IPS-20b (cell line): Measurements from ENCODE around the gene C19orf44.
A peak's percentile ranks its signal among the peaks of the same experiment; 100 is the strongest.
"Not testable (repeated sequence)": the region's sequence is repeated elsewhere in the genome, so short reads cannot be mapped to it uniquely, and the experiment has no call there.

Experiments used
- H3K27ac ChIP-seq: one replicate; pipeline ENCODE4 v1.5.1; 2013; ENCODE audit warnings: low read length
- H3K27me3 ChIP-seq: 2 replicates; pipeline ENCODE4 v1.6.1; 2013; ENCODE audit warnings: mild to moderate bottlenecking, low read length, inconsistent platforms; ENCODE audit not compliant: insufficient read depth
- H3K36me3 ChIP-seq: 2 replicates; pipeline ENCODE4 v1.6.1; 2013; ENCODE audit warnings: low read depth, mild to moderate bottlenecking, inconsistent platforms, low read length, moderate library complexity; ENCODE audit not compliant: insufficient read depth
- H3K4me1 ChIP-seq: 2 replicates; pipeline ENCODE4 v1.6.1; 2013; ENCODE audit warnings: mild to moderate bottlenecking, control low read depth, inconsistent platforms, low read length, moderate library complexity; ENCODE audit not compliant: insufficient read depth
- H3K4me3 ChIP-seq: 2 replicates; pipeline ENCODE4 v1.5.1; 2013; ENCODE audit warnings: mild to moderate bottlenecking, low read length, inconsistent platforms
- H3K9ac ChIP-seq: 2 replicates; pipeline ENCODE4 v1.6.1; 2013; ENCODE audit warnings: low read depth, mild to moderate bottlenecking, inconsistent platforms, low read length, moderate library complexity
- H3K9me3 ChIP-seq: 2 replicates; pipeline ENCODE4 v1.6.1; 2013; ENCODE audit warnings: mild to moderate bottlenecking, low read depth, low read length, inconsistent platforms; ENCODE audit not compliant: insufficient read depth

C19orf44 gene

DNA sequence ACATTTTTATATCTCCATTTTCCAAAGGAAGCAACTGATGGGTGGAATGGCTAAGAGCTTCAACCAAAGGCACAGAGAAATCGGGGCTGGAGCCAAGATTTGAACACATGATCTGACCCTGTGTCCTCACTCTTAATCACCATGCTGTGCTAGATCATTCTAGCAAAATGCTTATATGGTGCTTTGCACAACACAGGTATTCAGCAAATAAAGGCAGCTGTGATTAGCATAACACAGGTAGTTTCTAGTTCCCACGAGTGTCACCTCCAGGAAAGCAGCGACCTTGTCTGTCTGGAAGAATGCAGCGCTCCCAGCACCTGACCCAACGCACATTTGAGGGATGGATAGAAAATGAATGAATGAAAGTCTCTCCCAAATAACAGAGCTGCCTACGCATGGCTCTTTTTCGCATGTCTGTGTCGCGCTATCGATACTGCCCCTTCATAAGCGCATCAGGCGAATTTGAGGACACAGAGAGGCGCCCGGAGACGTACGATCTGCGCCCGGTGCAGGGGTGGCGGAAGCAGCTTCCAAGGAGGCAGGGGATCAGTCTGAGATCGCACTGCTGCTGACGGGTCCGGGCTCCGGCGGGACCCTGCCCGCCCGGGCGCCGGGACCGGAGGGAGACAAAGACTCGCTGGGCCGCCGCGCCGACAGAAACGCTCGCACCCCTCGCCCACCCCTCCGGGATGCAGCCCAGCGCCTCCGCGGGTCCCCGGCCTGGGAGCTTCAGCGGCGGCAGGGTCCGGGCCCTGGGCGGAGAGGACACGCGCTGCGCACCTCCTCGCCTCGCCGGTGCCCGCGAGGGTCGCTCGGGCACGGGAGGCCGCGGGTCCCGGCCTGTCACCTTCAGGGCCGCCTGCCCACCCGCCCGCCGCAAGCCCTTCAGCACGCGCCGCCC, 25.0 kb upstream of the C19orf44 start:
- peak overlapping the region; percentile 85 for H3K4me3 ChIP-seq
- no peaks in the 10 kb centered on the region for H3K9me3 ChIP-seq
- H3K36me3 ChIP-seq: no peaks in the 10 kb centered on the region
- no peak overlapping the region for H3K27ac ChIP-seq
- H3K4me1 ChIP-seq: peaks cover 3% of the 10 kb centered on the region; the same call in 1 of the 2 replicates
- no peaks in the 10 kb centered on the region for H3K27me3 ChIP-seq
- H3K9ac ChIP-seq: peak overlapping the region; percentile 77

DNA sequence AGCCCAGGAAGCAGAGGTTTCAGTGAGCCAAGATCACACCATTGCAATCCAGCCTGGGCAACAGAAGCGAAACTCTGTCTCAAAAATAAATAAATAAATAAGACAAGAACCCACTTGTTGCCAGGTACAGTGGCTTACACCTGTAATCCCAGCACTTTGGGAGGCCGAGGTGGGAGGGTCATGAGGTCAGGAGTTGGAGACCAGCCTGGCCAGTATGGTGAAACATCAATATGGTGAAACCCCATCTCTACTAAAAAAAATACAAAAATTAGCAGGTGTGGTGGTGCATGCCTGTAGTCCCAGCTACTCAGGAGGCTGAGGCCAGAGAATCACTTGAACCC, 23.7 kb upstream of the C19orf44 start:
- H3K36me3 ChIP-seq, H3K27me3 ChIP-seq, H3K4me1 ChIP-seq, H3K27ac ChIP-seq, H3K9me3 ChIP-seq: not testable (repeated sequence)
- Histone ChIP-seq H3K9ac (peak overlapping the region; percentile 84; the same call in 1 of the 2 replicates), H3K4me3 (peak overlapping the region; percentile 85)

DNA sequence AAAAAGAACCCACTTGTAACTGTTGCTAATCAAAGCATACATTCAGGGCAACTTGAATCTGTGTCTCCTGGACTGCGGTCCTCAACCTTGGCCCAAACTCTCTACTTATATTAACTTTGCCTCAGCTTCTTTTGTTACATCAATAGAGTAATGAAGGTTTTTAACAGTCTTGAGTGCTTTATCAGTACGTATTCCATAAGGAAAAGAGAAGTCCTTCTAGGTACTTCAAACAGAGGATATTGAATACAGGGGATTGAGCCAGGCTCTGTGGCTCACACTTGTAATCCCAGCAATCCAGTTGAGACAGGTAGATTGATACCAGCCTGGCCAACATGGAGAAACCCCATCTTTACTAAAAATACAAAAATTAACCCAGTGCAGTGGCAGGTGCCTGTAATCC, 23.2 kb upstream of the C19orf44 start:
- no peak overlapping the region for H3K9ac ChIP-seq
- H3K27ac ChIP-seq: no peak overlapping the region
- H3K9me3 ChIP-seq: no peaks in the 10 kb centered on the region
- H3K27me3 ChIP-seq: no peaks in the 10 kb centered on the region
- no peaks in the 10 kb centered on the region for H3K36me3 ChIP-seq
- H3K4me3 ChIP-seq: no peak overlapping the region
- peaks cover 3% of the 10 kb centered on the region; the same call in 1 of the 2 replicates for H3K4me1 ChIP-seq

DNA sequence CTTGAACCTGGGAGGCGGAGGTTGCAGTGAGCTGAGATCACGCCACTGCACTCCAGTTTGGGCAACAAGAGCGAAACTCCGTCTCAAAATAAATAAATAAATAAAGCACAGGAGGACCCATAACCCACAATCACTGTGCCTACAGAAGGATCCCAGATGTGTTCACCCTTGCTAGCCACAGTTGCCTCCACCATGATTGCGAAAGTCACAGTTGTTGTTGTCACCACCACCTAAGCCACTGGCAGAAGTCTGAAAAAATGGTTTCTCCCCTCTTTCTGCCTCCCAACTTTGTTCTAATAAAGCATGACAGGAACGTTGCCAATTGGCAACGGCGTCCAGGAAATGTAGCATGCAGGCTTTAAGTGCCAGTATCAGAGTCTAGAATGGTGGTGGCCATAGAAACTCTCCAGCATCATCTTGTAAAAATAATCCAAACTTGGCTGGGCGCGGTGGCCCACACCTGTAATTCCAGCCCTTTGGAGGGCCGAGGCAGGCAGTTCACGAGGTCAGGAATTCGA, 22.3 kb upstream of the C19orf44 start:
- H3K4me1 ChIP-seq: peaks cover 3% of the 10 kb centered on the region; the same call in 1 of the 2 replicates
- no peaks in the 10 kb centered on the region for H3K36me3 ChIP-seq
- no peaks in the 10 kb centered on the region for H3K27me3 ChIP-seq
- no peak overlapping the region for H3K4me3 ChIP-seq
- H3K9me3 ChIP-seq: no peaks in the 10 kb centered on the region
- H3K27ac ChIP-seq: no peak overlapping the region
- no peak overlapping the region for H3K9ac ChIP-seq

DNA sequence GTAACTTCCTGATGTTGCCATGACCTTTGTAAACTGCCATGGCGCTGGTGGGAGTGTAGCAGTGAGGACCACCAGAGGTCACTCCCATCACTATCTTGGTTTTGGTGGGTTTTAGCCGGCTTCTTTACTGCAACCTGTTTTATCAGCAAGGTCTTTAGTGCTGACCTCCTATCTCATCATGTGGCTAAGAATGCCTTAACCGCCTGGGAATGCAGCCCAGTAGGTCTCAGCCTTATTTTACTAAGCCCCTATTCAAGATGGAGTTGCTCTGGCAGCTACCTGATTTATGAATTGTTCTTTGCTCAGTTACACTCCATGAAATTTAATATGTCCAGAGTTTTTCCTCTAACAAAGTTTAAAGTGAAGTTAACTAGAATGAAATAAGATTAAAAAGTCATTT, 19.8 kb upstream of the C19orf44 start:
- H3K9ac ChIP-seq: no peak overlapping the region
- H3K27me3 ChIP-seq: no peaks in the 10 kb centered on the region
- H3K9me3 ChIP-seq: no peaks in the 10 kb centered on the region
- no peaks in the 10 kb centered on the region for H3K36me3 ChIP-seq
- H3K27ac ChIP-seq: no peak overlapping the region
- no peak overlapping the region for H3K4me3 ChIP-seq
- H3K4me1 ChIP-seq: no peaks in the 10 kb centered on the region

DNA sequence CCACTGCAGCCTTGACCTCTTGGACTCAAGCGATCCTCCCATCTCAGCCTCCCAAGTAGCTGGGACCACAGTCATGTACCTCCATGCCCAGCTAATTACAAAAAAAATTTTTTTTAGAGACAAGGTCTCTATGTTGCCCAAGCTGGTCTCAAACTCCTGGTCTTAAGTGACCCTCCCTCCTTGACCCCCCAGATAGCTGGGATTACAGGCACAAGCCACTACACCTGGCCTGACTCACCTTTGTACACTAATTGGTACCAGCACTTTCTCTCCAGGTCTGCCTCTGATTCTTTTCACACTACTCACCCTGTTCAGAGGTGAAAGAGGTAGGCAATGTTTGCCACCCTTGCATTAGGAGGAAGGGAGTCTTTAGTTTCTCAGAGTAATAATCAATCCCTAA, 18.9 kb upstream of the C19orf44 start:
- Histone ChIP-seq H3K4me3 (no peak overlapping the region), H3K36me3 (no peaks in the 10 kb centered on the region), H3K9ac (no peak overlapping the region), H3K27me3 (no peaks in the 10 kb centered on the region), H3K27ac (no peak overlapping the region), H3K4me1 (no peaks in the 10 kb centered on the region), H3K9me3 (no peaks in the 10 kb centered on the region)

DNA sequence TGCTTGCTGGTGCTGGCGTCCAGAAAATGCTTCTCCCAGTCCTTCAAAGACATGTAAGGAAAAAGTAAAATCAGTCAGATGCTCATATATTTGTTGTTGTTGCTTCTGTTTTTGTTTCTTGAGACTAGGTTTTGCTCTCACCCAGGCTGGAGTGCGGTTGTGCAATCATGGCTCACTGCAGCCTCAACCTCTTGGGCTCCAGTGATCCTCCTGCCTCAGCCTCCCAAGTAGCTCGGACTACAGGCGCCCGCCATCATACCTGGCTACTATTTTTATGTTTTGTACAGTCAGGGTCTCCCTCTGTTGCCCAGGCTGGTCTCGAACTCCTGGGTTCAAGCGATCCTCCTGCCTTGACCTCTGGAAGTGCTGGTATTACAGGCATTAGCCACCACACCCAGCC, 13.4 kb upstream of the C19orf44 start:
- Histone ChIP-seq H3K27ac (no peak overlapping the region), H3K9me3 (no peaks in the 10 kb centered on the region), H3K36me3 (no peaks in the 10 kb centered on the region), H3K27me3 (no peaks in the 10 kb centered on the region), H3K9ac (no peak overlapping the region), H3K4me3 (no peak overlapping the region), H3K4me1 (no peaks in the 10 kb centered on the region)

DNA sequence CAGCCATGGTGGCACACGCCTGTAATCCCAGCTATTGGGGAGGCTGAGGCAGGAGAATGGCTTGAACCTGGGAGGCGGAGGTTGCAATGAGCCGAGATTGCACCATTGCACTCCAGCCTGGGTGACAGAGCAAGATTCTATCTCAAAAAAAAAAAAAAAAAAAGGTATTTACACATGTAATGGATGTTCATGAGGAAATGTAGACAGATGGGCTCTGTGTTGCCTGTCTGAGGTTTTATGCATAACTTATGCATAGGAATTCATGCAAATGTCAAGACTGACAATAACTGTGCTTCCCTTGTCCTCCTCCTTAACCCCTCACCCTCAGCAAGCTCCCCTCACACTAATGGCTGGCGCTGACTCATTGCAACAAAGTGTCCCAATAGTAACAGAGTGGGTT, 9.7 kb upstream of the C19orf44 start:
- H3K36me3 ChIP-seq, H3K4me1 ChIP-seq, H3K9me3 ChIP-seq, H3K4me3 ChIP-seq, H3K27ac ChIP-seq, H3K27me3 ChIP-seq, H3K9ac ChIP-seq: not testable (repeated sequence)

DNA sequence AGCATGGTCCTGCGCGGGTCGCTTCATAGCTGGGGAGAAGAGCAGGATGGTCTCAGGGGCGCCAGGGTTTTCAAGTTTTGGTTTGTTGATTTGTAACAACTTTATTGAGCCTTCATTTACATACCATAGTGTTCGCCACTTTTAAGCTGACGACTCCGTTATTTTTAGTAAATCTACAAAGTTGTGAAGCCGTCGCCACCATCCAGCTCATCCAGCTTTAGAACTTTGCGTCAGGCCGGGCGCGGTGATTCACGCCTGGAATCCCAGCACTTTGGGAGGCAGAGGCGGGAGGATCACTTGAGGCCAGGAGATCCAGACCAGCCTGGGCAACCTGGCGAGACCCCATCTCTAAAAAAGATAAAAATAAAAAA, 404 bp downstream of the C19orf44 start:
- H3K27ac ChIP-seq: no peak overlapping the region
- no peaks in the 10 kb centered on the region for H3K9me3 ChIP-seq
- H3K4me3 ChIP-seq: peak overlapping the region; percentile 97
- H3K4me1 ChIP-seq: 0 out of 2 replicates have a peak, but pooled peaks cover 4% of the 10 kb centered on the region
- no peaks in the 10 kb centered on the region for H3K27me3 ChIP-seq
- peak overlapping the region; percentile 30; the same call in 1 of the 2 replicates for H3K9ac ChIP-seq
- 0 out of 2 replicates have a peak, but pooled peaks cover 4% of the 10 kb centered on the region for H3K36me3 ChIP-seq

DNA sequence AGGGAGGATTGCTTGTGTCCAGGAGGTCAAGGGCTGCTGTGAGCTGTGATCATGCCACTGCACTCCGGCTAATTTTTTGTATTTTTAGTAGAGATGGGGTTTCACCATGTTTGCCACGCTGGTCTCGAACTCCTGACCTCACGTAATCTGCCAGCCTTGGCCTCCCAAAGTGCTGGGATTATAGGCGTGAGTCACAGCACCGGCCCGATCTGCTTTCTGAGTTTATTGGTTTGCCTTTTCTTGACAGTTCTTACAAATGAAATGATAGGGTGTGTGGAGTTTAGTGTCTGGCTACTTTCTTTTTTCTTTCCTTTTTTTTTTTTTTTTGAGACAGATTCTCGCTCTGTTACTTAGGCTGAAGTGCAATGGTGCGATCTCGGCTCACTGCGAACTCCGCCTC, 848 bp downstream of the C19orf44 start:
- no peaks in the 10 kb centered on the region for H3K27me3 ChIP-seq
- peak overlapping the region; percentile 97; the same call in 1 of the 2 replicates for H3K4me3 ChIP-seq
- H3K36me3 ChIP-seq: 0 out of 2 replicates have a peak, but pooled peaks cover 4% of the 10 kb centered on the region
- H3K27ac ChIP-seq: no peak overlapping the region
- no peaks in the 10 kb centered on the region for H3K9me3 ChIP-seq
- H3K4me1 ChIP-seq: 0 out of 2 replicates have a peak, but pooled peaks cover 4% of the 10 kb centered on the region
- H3K9ac ChIP-seq: peak overlapping the region; percentile 30; the same call in 1 of the 2 replicates

DNA sequence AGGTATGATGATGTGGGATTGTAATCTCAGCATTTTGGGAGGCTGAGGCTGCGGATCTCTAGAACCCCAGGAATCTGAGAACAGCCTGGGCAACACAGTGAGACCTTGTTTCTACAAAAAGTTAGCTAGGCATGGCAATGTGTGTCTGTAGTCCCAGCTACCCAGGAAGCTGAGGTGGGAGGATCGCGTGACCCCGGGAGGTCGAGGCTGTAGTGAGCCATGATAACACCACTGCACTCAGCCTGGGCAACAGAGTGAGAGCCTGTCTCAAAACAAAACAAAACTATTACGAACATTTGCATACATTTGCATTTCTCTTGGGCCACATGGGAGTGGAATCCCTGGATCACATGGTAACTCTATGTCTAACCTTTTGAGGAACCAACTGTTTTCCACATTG, 1.6 kb downstream of the C19orf44 start:
- Histone ChIP-seq H3K4me1 (0 out of 2 replicates have a peak, but pooled peaks cover 4% of the 10 kb centered on the region), H3K9ac (no peak overlapping the region), H3K4me3 (no peak overlapping the region), H3K36me3 (peaks cover 9% of the 10 kb centered on the region; the same call in 1 of the 2 replicates), H3K27me3 (no peaks in the 10 kb centered on the region), H3K9me3 (no peaks in the 10 kb centered on the region), H3K27ac (no peak overlapping the region)

DNA sequence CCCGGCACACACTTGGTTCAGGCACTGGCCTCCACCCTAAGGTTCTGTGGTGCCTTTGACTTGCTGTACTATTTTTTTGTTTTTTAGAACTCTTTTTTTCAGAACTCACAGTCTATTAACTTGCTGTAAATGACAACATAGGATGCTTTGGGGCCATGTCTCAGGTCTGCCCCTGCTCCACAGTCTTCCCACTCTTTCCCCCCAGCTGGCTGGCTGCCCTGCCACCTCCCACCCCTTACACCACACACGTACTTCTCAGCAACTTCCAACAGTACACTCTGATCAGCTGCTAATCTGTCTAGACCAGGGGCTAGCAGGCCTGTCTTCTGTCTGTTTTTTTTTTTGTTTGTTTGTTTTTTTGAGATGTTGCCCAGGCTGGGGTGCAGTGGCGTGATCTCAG, 8.1 kb downstream of the C19orf44 start:
- no peak overlapping the region for H3K4me3 ChIP-seq
- H3K36me3 ChIP-seq: peaks cover 22% of the 10 kb centered on the region
- H3K9ac ChIP-seq: no peak overlapping the region
- no peak overlapping the region for H3K27ac ChIP-seq
- H3K4me1 ChIP-seq: no peaks in the 10 kb centered on the region
- H3K27me3 ChIP-seq: no peaks in the 10 kb centered on the region
- no peaks in the 10 kb centered on the region for H3K9me3 ChIP-seq
